ENCODE data around the gene PIM1. TPM values are rescaled to one million over a fixed set of nuclear protein-coding genes. Genes with fewer than 3 reads are reported as not detected.

Gene PIM1
- total RNA-seq, 2 donors from 2014 or later, result 15.6 to 26.2 TPM

DNA sequence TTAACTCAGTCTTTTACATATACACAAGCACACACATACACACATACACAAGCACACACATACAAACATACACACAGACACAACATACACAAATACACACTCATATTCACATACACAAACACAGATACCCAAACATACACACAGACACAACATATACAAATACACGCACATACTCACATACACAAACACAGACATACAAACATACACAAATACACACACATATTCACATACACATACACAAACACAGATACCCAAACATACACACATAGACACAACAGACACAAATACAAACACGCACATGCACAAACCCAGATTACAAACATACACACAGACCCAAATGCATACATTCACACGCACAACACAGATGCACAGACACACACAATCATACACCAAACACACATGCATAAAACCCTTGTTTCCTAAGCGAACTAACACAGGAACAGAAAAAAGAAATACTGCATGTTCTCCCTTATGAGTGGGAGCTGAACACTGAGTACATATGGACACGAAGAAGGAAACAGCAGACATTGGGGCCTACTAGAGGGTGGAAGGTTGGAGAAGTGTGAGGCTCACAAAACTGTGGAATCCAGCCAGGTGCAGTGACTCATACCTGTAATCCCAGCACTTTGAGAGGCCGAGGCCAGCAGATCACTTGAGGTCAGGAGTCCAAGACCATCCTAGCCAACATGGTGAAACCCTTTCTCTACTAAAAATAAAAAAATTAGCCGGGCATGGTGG, 34.2 kb downstream of the PIM1 start:
- H3K4me3 ChIP-seq, result no peak overlapping the region
- H3K4me1 ChIP-seq, result no peaks in the 10 kb centered on the region
- H3K27me3 ChIP-seq, result no peaks in the 10 kb centered on the region
- intact Hi-C loops (cut with DNase I), result loop anchor here (10.0 kb wide), 1 partner anchor 149 kb away; no protein-coding TSS in a partner anchor
- no peak for TF ChIP-seq CTCF (IDR thresholded peaks at IDR 0.05)
- no peak overlapping the region for H3K9ac ChIP-seq (ENCODE audit: low read depth in 2 of 2, low read length in 2 of 2)
- no peaks in the 10 kb centered on the region for H3K36me3 ChIP-seq
- H3K9me3 ChIP-seq, result no peaks in the 10 kb centered on the region
- peak; percentile 87 for DNase-seq
- H3K27ac ChIP-seq, result no peak overlapping the region

GRCh38 chr6:37205175-37205996, 35.4 kb downstream of the PIM1 start:
- Histone ChIP-seq H3K27ac (no peak overlapping the region), H3K4me1 (no peaks in the 10 kb centered on the region), H3K9me3 (no peaks in the 10 kb centered on the region), H3K4me3 (no peak overlapping the region), H3K27me3 (no peaks in the 10 kb centered on the region), H3K36me3 (no peaks in the 10 kb centered on the region), H3K9ac (ENCODE audit: low read depth in 2 of 2, low read length in 2 of 2) (no peak overlapping the region)
- no peak for TF ChIP-seq CTCF (IDR thresholded peaks at IDR 0.05)
- intact Hi-C loops (cut with DNase I), result loop anchor here (5.0 to 10.0 kb wide), 3 partner anchors 33 to 323 kb away; partner anchors contain the start of gene PIM1
- no peak for DNase-seq

GRCh38 chr6:37205997-37206340, 36.0 kb downstream of the PIM1 start:
- no peak overlapping the region for H3K27ac ChIP-seq
- no peak overlapping the region for H3K4me3 ChIP-seq
- no peaks in the 10 kb centered on the region for H3K4me1 ChIP-seq
- no peak for TF ChIP-seq CTCF (IDR thresholded peaks at IDR 0.05)
- intact Hi-C loops (cut with DNase I), result loop anchor here (2.0 to 10.0 kb wide), 4 partner anchors 34 to 324 kb away; partner anchors contain the start of gene PIM1
- no peaks in the 10 kb centered on the region for H3K27me3 ChIP-seq
- no peaks in the 10 kb centered on the region for H3K36me3 ChIP-seq
- H3K9ac ChIP-seq (ENCODE audit: low read depth in 2 of 2, low read length in 2 of 2), result no peak overlapping the region
- DNase-seq, result no peak
- no peaks in the 10 kb centered on the region for H3K9me3 ChIP-seq

GRCh38 chr6:37206622-37207021, 36.7 kb downstream of the PIM1 start:
- Histone ChIP-seq H3K36me3 (no peaks in the 10 kb centered on the region), H3K4me1 (no peaks in the 10 kb centered on the region), H3K9me3 (no peaks in the 10 kb centered on the region), H3K27ac (no peak overlapping the region), H3K9ac (ENCODE audit: low read depth in 2 of 2, low read length in 2 of 2) (no peak overlapping the region), H3K27me3 (no peaks in the 10 kb centered on the region), H3K4me3 (no peak overlapping the region)
- intact Hi-C loops (cut with DNase I), result loop anchor here (2.0 to 10.0 kb wide), 4 partner anchors 34 to 324 kb away; partner anchors contain the start of gene PIM1
- no peak for DNase-seq
- TF ChIP-seq CTCF (IDR thresholded peaks at IDR 0.05), result no peak

GRCh38 chr6:37207903-37208456, 38.0 kb downstream of the PIM1 start:
- peak; percentile 94 for DNase-seq
- Histone ChIP-seq H3K36me3 (no peaks in the 10 kb centered on the region), H3K9me3 (no peaks in the 10 kb centered on the region), H3K4me1 (no peaks in the 10 kb centered on the region), H3K27ac (no peak overlapping the region), H3K27me3 (no peaks in the 10 kb centered on the region), H3K4me3 (no peak overlapping the region), H3K9ac (ENCODE audit: low read depth in 2 of 2, low read length in 2 of 2) (peak overlapping the region in 1 of 2 donors; percentile 19)
- TF ChIP-seq CTCF (IDR thresholded peaks at IDR 0.05), result peak; percentile 81
- intact Hi-C loops (cut with DNase I), result loop anchor here (2.0 to 10.0 kb wide), 4 partner anchors 36 to 326 kb away; partner anchors contain the start of gene PIM1
